HG02642 (cell line): ENCODE data around the gene GRM5.
"Not testable (repeated sequence)": the region's sequence is repeated elsewhere in the genome, so short reads cannot be mapped to it uniquely, and the experiment has no call there.

Source experiments
- ATAC-seq: cut with Tn5 transposase; IDR thresholded peaks from one replicate; pipeline ENCODE4 v1.9.1; 2021; ENCODE audit warnings: mild to moderate bottlenecking; ENCODE audit not compliant: unreplicated experiment, poor library complexity

Gene GRM5

DNA sequence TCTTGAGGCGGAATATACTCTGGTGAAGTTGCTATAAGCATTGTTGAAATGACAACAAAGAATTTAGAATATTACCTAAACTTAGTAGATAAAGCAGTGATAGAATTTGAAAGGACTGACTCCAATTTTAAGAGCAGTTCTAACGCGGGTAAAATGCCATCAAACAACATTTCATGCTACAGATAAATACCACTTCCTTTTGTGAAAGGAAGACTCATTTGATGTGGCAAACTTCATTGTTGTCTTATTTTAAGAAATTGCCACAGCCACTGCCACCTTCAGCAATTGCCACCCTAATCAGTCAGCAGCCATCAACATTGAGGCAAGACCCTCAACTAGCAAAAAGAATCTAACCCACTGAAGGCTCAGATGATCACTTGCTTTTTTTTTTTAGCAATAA, 220.8 kb downstream of the GRM5 start:
- not testable (repeated sequence) for ATAC-seq

DNA sequence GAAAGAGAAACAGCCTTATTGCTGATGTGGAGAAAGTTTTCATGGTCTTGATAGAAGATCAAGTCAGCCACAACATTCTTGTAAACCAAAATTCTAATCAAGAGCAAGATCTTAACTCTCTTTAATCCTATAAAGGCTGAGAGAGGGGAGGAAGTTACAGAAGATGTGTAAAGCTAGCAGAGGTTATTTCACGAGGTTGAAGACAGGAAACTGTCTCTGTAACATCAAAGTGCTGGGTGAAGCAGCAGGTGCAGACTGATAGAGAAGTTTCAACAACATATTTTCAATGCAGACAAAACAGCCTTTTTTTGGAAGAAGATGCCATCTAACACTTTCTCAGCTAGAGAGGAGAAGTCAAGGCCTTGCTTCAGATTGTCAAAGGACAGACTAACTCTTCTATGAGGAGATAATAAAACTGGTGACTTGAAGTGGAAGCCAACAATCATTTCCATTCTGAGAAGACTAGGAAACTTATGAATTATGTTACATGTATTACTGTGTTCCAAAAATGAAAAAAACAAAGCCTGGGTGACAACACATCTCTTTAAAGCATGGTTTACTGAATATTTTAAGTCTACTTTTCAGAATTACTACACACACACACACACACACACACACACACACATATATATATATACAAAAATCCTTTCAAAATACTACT, 221.9 kb downstream of the GRM5 start:
- ATAC-seq: not testable (repeated sequence)

DNA sequence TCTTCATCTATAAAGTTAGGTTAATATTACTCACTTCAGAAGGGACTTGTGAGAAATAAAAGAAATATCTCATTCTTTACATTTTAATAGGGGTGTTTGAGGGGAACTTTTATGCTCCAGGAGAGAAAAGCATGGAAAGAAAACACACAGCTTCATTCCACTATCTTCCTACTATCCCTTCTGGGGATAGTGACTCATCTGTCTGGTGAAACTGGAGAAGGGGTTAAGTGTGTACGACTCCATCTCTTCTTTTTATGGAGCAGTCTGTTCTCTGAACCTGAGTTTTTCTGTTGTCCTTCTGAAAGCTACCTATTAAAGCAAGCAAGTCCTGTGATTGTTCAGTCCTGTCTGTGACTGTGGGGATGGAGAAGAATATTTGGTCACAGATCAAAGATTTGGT, 227.6 kb downstream of the GRM5 start:
- ATAC-seq: not testable (repeated sequence)

DNA sequence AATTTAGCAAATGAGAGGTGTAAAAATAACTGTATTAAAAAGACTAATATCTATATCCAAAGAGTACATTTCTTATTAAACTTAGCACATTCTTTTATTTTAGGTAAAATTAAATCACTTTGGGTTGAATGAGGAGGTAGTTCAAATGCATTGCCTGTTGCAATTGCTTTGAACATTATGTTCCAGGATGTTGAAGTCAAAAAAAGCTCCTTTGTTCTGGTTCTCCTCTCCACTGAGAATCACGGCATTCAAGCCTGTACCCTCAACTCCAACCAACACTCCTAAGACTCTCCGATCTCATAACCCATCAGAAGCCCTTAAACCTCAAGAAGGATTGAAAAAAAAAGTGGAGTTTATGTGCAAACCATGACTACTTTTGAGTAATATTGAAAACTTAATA, 230.1 kb downstream of the GRM5 start:
- ATAC-seq: not testable (repeated sequence)

DNA sequence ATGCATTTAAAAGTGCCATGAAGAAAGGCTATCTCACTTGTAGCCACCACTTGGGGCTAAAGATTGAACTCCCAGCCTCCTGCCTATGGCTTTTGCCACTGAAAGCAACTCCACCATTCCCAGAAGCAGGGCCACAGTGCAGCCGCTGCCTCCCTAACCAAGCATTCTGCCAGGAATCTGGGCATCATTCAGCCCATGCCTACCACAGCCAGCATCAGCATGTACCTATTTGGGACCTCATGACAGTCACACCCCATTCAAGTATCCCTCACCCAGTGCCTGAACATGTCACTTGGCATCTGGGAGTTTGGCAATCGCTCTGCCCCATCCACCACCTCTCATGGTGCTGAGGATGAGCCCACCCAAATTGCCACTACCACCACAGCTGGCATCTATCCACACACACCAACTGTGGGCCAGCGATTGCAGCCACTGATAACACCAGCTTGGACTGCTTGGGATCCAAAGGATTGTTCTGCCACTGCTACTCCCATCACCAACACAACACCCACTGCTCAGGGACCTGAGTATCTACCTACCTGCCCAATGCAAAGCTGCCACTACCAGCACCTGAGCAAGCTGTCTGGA, 234.4 kb downstream of the GRM5 start:
- no peak for ATAC-seq

DNA sequence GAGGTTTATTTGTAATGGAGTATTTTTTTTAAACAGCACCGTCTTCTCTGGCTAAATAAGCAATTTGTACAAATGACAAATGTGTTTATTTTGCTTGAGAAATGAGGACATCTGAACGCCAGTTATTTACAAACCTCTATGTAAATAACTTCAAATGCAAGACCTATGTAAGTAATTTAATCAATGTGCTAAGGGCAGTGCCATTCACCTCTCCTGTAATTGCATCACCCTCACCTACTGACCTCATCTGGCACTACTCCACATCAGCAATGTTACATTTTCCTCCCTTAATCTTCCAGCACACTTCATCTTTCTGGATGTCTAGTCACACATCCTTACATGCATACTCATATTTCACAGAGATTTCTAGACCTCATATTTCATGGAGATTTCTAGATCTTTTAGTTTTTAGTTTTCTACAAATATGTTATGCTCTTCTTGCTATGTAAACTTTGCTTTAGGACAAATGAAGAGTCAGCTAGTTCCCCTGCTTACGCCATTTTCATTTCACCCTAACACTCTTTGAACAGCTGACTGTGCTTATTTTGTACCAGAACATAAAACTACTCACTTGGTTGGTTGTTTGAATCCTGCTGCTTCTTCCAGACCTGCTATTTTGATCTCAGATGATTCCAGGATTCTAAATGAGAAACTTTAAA, 238.6 kb downstream of the GRM5 start:
- no peak for ATAC-seq

DNA sequence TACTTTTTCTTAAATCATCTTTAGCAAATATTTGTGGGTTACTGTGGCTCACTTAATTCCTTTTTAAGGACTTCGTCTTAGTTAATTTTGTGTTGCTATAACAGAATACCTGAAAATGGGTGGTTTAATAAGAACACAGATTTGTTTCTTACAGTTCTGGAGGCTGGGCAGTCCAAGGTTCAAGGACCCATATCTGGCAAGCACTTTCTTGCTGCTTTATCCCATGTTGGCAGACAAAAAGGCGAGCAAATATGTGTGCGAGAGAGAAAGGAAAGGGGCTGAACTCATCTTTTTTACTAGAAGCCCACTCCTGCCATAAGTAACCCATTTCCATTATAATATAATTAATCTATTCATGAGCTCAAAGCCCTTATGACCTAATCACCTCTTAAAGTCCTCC, 246.2 kb downstream of the GRM5 start:
- no peak for ATAC-seq

DNA sequence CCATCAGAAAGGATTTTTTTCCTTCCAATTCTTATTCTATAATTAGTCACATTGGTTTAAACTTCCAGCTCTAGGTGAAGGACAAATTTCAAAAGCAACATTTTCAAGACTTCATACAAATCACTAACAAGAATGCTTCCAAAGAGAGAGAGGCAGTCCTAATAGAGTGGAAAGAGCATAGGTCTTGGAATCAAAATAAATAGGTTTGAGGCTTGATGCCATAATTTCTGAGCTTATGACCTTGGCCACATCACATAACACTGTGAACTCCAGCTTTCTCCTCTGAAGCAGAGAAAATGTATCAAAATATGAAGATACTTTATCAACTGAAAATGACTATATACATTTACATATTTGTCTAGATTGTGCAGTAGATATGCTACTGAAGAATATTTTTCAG, 246.8 kb downstream of the GRM5 start:
- no peak for ATAC-seq

DNA sequence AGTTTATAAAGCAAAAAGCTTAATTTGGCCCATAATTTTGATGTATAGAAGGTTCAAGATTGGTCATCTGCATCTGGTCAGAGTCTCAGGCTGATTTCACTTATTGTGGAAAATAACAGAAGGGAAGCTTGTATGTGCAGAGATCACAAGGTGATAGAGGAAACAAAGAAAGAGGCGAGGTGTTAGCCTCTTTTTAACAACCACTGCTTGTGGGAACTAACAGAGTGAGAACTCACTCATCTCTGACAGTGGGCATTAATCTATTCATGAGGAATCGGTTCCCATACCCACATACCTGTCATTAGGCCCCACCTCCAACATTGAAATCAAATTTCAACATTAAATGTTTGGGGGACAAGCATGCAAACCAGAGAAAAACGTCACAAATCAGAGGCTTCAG, 250.3 kb downstream of the GRM5 start:
- no peak for ATAC-seq

DNA sequence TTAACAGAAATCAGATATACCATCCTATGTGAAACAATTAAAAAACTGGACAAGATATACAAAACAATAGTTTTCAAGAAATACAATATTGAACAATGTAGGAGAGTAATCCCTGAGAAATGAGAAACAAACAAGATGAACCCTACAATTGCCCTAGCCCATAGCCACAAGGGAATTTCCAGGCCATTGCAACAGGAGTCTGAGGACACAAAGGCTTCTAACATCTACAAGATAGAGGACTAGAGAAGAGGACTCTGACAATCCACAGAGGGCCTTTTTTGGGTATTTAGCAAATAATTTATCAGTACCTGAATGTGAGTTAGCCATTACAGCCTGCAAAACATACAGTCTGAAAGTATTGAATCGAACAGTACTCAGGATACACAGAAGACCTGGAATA, 251.7 kb downstream of the GRM5 start:
- peak; percentile 48 for ATAC-seq

DNA sequence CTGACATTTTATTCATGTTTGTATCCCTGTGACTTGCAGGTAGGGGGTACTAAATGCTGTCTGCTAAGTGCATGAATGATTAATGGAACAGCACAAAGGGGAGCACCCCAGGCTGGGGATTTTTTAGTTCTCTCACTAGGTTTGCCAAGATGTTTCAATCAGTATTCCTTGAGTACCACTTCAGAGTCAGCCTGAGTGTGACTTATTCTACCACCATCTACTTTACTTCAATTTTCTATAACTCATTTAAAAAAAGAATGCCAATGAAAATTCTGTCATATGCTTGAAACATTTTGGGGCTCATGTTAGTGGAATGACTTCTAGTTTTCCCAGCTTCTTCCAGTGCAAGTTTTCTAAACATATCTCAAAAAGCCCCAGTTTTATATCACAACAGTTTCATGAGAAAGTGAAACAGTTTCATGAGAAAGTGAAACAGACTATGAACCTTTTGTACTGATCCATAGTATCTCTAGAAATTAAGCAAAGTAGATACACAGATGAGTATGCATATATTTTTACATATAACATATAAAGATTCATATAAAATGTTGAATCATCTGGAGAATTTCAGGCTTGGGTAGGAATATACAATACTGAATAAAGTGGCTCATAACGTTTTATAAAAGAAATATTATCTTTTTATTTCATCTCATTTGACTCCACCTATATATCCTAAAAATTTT, 252.4 kb downstream of the GRM5 start:
- ATAC-seq: peak; percentile 85

DNA sequence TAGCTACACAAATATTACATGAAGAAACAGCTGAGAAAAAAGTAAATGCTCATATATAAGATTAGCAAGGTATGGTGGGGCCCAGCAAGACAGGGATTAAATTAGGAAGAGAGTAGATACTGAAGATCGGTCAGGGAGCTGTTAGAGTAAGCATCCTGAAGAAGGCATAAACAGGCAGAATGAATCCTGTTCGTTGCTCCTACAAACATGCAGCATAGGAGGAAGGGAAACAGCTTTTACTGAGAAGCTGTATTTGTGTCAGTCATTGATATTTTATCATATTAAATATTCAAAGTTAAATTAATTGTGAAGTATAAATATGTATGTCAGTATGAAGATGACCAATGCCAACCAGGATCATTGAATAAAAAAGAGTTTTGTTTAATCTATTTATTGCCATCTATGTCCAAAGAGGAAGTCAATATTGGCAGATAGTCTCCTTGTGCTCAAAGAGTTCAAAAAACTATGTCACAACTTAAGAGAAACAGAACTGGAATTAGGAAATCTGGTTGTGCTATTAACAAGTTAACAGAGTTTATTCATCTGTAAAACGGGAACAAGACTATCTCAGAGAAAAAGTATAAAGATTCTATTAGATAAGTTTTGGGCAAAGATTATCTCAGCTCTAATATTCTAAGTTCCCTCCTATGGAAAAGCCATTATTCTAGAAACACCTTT, 255.2 kb downstream of the GRM5 start:
- ATAC-seq: no peak

DNA sequence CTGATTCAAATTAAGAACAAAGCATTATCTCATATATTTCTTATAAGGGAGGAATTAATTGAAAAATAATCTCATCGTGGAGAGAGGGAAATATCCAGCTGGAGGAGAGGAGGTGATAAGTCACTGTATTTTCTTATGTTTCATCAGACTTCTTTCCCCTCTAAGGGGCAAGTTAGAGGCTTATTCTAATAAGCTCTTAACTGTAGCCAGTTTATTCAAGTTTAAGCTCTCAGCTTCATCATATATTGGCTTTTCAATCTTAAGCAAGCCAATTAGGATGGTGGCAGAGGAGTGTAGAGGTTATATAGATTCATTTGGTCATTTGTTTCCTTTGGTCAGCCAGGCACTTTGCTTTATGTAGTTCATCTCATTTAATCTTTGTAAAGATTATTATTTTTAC, 256.7 kb downstream of the GRM5 start:
- ATAC-seq: no peak

DNA sequence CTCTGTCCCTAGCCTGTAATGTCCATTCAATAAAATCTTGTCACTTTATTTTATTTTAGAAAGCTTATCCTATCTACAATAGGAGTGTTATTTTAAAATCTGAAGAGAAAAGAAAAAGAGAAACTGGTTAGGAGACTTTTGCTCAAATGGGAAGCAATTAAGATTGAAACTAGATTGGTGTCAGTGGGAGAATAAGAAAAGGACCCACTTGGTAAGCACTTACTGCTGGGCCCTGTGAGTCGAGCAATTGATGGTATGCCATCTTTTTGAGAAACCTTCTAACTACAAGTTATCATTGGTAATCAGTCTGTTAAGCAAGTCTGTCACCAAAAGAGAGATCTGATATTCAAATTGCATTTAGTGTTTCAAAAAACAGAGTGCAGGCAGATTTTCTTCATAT, 258.4 kb downstream of the GRM5 start:
- no peak for ATAC-seq

DNA sequence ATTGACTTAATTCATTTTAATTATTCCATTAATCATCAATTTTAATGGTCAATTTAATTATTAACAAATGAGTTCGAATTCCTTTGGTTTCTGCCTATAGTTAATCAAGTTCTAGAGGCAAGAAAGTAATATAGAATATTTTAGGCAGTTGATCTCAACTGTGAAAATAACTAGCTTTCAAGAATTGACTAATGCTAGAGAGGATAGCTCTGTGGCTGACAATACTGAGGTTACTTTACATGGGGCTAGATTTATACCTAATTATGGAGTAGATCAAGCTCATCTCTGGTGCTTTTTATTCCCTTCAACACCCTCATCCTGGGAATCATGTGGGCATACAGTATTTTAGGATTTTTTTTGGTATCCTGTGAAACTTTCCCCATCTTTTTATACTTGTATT, 259.4 kb downstream of the GRM5 start:
- ATAC-seq: no peak

DNA sequence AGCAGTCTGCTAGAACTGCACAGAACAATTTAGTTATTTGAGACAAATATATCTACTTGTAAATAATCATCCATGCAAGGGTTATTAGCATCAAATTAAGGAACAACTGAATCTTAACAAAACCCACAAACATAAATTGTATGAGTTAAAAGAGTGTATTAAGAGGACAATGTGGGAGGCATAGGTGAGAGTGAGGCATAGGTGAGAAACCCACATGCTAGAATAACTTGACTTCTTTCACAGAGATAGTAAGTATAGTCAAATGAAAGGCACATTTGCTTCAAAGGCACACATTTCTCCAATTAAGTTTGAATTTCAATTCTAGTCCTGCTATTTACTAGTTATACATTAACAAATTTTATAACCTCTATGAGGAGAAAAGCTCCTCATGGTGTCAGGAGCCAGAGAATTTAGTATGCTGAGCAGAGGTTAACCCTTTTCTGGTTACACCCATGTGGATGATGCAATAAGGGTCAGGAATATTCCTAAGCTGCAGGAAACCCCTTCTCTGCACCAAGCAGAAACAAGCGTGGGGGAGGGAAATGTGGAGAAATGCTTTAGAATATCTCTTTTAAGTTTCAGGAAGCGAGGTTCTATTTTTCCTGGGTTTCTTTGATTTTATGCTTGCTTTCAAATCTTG, 264.2 kb downstream of the GRM5 start:
- no peak for ATAC-seq

DNA sequence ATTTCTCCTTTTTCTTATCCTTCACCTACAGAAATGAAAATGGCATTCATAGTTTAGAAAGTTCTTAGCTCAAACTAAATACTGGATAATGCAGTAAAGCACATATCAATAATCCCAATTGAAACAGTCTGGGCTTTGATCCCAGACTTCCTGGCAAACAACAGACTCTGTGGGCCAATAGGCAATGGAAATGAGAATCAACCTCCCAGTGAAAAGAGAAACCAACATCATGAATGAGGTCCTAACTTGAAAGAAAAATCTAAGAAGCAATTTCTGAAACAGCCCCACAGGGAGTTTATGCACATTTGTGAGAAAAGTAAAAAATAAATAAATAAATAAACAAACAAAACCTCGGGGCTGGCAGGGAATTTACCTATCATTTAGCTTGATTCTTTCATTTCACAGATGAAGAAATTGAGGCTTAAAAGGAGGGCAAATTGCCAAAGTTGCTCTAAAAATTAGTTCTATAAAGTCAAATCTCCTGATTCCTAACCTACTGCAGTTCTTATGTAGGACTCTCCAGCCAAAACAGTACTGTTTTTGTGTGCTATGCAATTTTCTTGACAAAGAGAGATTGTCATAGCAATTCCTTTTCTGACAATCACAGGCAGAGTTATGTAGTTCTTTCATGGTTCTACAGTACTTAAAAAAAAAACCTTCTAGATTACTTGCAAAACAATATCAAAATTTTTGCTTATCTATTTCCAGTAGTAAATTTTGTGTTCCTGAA, 265.8 kb downstream of the GRM5 start:
- no peak for ATAC-seq

DNA sequence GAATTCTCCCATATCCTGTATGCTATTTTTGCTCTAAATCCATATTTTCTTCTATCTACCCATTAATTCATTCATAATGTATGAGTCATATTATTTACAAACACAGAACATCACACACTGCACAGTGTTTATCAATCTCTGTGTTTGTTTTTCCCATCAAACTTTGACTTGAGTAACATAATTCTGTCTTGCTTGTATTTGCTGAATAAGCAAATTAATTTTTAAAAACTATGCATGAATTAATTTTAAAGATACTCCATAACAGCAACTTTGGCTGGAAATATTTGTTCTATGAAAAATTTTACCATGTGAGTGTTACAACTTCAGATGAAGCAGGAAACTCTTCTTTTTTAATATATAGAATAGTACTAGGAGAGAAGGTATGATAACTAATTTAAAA, 275.6 kb downstream of the GRM5 start:
- no peak for ATAC-seq

DNA sequence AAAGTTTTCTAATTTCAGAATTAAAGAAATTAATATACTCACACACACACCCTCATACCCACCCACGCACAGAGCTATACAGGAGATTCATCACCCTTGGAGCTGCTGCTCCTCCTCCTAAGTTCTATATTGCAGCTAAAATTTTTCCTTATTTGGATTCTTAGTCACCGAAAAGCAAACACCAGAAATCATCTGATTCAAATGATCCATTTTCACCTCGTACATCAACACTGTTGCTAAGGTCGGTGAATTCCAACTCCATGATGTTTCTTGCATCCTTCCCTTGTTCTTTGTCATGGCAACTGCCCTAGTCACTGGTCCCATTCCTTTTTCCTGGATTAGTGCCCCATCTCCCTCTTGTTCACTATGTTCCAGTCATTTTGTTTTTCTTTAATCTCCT, 286.2 kb downstream of the GRM5 start:
- no peak for ATAC-seq
